Astrocyte of the spinal cord (primary cell): ENCODE data around the gene SOX3.
A peak's percentile ranks its signal among the peaks of the same experiment; 100 is the strongest.

Source experiments
- DNase-seq: peaks from one replicate; pipeline ENCODE4 v3.0.0; 2011; ENCODE audit warnings: low read depth, low spot score
- H3K4me3 ChIP-seq: 2 replicates; pipeline ENCODE4 v1.5.1; 2011; ENCODE audit warnings: low read depth, mild to moderate bottlenecking, low read length, moderate library complexity
- in situ Hi-C: cut with HindIII; loops from 2 replicates; pipeline ENCODE4 v1.10.0; 2017; ENCODE audit warnings: low sequenced_read_pairs
- TF ChIP-seq, protein P1 (sequence below): IDR thresholded peaks from 2 replicates; pipeline ENCODE4 v1.5.1; 2012; ENCODE audit warnings: low read depth, mild to moderate bottlenecking, low read length, inconsistent platforms

The SOX3 gene

GRCh38 chrX:140514554-140514953 is 9.7 kb upstream of the SOX3 start:
- H3K4me3 ChIP-seq, result no peak overlapping the region
- TF ChIP-seq, protein P1, sequence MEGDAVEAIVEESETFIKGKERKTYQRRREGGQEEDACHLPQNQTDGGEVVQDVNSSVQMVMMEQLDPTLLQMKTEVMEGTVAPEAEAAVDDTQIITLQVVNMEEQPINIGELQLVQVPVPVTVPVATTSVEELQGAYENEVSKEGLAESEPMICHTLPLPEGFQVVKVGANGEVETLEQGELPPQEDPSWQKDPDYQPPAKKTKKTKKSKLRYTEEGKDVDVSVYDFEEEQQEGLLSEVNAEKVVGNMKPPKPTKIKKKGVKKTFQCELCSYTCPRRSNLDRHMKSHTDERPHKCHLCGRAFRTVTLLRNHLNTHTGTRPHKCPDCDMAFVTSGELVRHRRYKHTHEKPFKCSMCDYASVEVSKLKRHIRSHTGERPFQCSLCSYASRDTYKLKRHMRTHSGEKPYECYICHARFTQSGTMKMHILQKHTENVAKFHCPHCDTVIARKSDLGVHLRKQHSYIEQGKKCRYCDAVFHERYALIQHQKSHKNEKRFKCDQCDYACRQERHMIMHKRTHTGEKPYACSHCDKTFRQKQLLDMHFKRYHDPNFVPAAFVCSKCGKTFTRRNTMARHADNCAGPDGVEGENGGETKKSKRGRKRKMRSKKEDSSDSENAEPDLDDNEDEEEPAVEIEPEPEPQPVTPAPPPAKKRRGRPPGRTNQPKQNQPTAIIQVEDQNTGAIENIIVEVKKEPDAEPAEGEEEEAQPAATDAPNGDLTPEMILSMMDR, result no peak
- DNase-seq, result no peak
- in situ Hi-C loops, result no loop called here

DNA sequence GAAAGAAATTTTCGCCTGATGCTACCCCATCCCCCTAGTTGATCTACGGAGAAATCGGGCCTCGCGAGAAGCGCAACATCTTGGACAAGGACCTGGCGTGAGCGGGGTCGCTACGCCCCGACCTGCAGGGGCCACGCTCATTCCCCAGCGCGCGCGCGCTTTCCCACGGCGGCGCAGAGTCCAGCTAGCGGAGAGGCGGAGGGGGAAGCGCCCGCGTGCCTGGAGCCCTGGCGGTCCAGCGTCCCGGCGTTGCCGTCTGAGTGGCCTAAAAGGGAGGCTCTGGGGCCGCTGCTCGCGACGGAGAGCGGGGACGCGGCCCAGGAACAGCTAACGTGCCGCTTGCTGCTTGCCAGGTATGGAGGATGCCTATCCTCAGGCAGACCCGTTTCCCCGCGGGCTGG is 6.0 kb upstream of the SOX3 start:
- TF ChIP-seq, protein P1, result no peak
- no peak for DNase-seq
- H3K4me3 ChIP-seq, result no peak overlapping the region
- in situ Hi-C loops, result no loop called here

- DNase-seq, result no peak
- H3K4me3 ChIP-seq, result no peak overlapping the region
- TF ChIP-seq, protein P1, result no peak
- in situ Hi-C loops, result no loop called here
These were observed 5.4 kb upstream of the SOX3 start for GRCh38 chrX:140510306-140510676.

DNA sequence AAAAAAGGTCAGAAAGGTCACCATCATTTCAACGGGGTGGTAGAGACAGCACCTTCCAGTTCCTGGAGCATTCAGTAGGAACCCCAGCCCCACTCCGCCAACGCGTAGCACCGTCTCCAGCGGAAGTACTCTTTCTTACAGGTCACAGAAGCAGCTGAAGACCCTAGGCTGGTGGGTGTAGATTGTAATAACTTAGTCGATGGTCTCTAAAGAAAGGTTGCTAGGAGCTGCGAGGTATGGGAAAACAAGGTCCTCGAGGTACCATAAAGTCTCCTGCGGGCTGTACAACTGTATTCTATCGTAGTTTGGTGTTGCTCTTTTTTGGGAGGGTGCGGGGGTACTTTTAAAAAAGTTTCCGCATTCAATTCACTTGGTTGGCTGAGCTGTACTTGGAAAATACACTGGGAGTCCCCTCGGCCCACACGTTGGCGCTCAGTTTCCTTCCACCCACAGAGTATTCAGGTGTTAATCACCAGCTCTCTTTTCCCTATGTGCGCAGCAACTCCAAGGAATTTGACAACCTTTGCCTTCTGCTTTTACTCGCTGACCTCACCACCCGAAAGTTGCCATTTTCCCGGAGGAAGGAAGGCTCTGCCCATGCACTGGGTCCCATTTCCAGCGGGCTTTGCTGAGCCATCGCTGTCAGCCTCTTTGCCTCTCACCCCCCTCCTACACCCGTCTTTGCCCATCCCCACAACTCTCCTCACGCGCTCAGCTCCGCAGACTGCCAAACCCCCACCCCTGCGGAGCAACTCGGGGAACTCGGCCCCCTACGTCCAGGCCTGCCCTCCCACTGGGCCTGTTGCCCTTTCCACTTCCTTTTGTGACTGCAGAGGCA is 4.8 kb upstream of the SOX3 start:
- in situ Hi-C loops, result no loop called here
- TF ChIP-seq, protein P1, result no peak
- DNase-seq, result no peak
- no peak overlapping the region for H3K4me3 ChIP-seq

DNA sequence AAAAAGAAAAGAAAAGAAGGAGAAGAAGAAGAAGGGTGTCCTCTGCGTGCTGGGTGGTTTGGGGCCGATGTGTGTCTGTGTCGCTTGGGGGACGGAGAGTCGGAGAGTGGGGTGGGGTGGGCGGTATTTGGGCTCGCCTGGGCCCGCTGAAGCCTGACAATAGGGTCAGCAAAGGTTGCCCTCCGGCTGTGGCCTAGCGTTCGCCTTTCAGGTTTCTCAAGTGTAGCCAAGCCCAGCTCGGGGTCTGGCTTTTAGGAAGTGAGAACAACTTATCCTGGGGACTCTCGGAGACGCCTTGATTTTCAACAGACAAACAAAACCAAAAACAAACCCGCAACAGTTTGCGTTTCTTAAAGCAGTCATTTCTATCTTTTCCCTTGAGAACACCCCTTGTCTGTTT is 4.1 kb upstream of the SOX3 start:
- no peak for DNase-seq
- H3K4me3 ChIP-seq, result no peak overlapping the region
- TF ChIP-seq, protein P1, result no peak
- in situ Hi-C loops, result no loop called here

DNA sequence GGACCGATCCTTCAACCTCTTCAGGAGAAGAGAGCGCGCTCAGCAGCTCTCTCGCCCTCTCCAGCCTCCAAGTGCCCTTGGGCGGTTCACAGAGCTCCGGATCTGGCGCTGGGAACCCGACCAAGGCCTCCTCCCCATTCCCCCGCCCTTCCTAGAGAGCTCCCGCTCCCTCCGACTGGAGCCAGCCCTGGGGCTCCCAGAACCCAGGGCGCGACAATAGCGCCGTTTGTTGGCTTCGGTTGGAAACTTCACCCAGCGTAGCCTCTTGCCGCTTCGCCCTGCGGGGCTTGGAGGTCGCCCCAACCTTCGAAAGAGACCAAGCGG is 3.1 kb upstream of the SOX3 start:
- peak; percentile 35 for DNase-seq
- in situ Hi-C loops, result no loop called here
- TF ChIP-seq, protein P1, result peak; percentile 63
- H3K4me3 ChIP-seq, result no peak overlapping the region
